HG03139 (cell line): ENCODE measurements around the gene GATA6.

ENCODE experiments used
- ATAC-seq: cut with Tn5 transposase; IDR thresholded peaks from one replicate; pipeline ENCODE4 v1.9.1; 2021; ENCODE audit not compliant: unreplicated experiment

GATA6 gene

DNA sequence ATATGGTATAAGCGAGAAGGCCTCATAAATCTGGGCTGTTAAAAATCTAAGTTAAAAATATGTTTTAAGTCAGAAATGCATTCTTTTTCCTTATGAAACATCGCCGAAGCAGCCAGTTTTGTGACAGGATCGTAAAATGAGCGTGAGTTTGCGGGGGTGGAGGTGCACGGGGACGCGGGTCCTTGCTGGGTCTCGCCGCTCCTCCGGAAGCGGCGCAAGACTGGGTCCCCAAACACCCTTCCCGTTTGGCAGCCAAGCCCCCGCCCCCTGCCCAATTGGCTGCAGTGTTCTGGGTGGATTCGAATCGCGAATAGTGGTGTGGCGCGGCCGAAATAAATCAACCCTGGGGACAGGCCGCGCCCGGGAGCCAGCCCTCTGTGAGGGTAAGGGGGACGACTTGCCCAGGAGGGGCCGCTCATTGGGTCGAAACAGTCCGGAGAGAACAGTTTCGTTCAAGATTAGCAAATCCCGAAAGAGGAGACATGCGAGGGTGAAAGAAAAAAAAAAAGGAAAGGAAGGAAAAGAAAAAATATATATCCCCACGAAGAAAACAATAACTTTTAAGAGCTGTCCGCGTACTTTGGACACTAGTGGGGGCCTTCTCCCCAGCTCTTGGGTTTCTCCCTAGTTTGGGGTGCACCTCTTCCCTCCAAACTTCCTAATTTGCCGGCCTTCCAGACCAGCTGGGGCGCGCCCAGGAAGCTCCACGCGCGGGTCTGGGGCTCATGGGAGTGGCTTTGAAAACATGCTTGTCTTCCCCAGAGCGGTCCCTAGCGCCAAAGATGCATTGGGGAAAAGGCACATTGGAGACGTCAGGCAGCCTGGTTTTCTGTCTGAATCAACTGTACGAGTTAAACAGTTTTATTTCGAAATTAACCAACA is 3.1 kb upstream of the GATA6 start:
- no peak for ATAC-seq

DNA sequence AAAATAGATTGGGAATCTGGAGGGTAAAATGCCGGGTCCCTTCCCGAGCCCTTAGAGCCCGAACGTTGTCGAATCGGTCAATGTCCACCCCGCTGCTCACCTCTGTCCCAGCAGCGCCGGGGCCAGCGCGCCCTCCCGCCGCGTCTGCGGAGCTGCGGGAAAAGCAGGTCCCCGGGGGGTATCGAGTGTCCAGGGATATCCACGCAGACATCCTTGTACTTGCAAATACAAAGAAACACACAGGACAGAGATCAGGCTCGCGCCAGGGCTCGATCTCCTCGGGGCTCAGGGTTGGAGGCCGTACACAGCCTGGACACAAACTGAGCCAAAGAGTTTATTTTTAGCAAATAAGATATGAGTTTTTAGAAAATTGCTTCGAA is 2.3 kb upstream of the GATA6 start:
- ATAC-seq, result no peak

DNA sequence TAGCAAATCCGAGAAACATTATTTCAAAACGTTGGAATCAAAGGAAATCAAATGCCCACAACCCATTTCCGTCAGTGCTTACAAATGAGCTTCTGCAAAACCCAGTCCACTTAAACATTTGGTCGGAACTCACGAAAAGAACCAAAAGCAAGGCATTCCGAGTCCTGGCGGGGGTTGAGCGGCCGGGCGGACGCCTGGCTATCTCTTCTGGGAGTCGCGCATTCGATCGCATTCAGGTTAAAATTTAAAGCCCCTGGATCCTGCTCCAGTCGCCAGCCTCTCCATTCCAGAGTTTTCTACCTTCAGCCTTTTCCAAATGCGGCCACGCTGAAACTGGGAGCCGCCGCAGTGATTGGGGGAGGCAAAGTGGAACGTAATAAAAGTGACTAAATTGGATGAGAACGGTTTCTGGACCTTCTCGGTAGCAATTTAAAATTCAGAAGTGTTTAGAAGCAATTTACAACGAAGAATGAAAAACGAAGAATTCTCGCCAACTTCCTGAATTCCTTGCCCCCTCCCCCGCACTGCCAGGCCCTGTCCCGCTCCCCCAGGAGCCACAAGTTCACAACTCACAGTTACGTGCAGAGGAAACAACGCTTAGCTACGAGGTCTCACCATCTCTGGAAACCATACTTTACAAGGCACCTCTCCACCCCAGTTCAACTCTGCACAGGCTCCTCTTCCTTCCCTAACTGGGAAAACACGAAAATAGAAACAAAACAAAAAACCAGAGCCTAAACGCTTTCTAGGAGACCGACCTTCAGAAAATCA is 1.7 kb upstream of the GATA6 start:
- no peak for ATAC-seq

DNA sequence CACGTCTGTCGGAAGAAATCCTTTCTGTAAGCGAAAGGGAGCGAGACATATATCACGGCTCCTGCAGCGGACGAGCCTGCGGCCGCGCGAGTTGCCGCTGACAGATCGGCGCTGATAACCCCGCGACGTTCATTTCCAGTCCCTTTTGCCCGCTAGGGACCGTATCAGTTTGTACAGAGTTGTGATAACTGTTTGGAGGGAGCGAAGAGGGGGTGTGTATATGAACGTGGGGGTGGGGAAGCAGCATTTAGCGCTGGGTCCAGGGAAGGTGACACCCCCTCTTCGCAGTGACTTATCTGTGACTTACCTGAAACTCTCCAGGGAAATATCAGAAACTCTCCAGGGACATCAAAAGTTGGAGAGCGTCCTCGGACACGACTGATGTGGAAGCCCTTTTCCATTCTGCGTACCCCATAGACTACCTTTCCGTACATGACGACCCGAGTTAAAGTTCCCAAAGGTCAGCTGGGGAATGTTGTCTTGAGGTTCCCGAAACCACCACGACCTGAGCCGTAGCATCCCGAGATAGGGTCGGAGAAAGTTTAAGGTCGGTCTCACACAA is 948 bp upstream of the GATA6 start:
- no peak for ATAC-seq

DNA sequence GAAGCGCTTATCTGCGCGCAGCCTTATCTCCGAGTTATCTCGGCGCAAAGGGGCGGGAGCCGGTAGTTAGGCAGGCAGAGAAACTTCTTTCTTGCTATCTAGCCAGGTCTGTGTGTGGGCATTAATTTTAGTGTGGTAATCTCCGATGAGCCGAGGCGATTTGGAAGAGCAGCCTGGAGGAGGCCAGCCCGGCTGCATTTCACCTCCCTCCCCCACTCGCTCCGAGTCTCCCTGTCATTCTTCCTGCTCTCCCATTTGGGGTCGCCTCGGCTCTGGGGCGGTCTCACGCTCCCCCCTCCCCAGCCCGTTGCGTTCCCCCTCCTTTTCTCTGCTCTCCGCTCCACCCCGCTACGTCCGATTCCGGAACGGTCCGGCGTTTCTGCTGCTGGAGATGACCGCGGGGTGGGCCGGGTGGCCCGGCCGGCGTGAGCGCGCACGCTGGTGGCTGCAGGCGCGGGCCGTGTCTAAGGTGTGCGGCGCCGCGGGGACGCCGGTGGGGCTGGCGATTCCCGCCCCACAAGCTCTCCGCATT is 566 bp downstream of the GATA6 start:
- no peak for ATAC-seq

DNA sequence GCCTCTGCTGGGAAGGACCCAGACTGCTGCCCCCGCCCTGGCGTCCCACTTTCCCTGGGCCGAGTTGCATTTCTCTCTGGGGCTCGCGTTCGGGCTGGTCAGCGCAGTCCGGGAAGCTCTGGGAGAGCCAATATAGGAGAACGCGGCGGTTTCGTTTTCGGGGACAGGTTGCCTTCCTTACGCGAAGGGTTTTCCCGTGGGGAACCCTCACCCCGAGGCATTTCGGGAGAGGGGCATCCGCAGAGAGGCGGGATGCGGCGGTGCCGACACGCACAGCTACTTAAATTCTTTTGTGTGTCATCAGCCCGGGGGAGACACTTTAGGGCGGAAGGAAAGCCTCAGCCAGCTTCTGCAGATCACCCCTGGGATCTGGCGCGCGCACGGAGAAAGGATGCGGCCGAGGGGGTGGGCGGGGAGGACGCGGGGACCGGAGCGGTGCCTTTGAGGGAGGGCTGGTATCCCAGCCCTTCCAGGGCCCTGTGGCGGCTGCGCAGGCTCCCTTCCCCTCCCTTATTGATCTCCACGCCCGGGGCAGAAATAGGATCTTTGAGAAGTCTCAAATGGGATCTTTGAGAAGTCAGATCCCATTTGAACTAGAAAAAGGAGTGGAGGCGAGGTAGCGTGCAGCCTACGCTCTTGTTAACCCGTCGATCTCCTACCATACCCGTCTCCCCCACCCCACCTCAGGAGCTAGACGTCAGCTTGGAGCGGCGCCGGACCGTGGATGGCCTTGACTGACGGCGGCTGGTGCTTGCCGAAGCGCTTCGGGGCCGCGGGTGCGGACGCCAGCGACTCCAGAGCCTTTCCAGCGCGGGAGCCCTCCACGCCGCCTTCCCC is 1.2 kb downstream of the GATA6 start:
- no peak for ATAC-seq

DNA sequence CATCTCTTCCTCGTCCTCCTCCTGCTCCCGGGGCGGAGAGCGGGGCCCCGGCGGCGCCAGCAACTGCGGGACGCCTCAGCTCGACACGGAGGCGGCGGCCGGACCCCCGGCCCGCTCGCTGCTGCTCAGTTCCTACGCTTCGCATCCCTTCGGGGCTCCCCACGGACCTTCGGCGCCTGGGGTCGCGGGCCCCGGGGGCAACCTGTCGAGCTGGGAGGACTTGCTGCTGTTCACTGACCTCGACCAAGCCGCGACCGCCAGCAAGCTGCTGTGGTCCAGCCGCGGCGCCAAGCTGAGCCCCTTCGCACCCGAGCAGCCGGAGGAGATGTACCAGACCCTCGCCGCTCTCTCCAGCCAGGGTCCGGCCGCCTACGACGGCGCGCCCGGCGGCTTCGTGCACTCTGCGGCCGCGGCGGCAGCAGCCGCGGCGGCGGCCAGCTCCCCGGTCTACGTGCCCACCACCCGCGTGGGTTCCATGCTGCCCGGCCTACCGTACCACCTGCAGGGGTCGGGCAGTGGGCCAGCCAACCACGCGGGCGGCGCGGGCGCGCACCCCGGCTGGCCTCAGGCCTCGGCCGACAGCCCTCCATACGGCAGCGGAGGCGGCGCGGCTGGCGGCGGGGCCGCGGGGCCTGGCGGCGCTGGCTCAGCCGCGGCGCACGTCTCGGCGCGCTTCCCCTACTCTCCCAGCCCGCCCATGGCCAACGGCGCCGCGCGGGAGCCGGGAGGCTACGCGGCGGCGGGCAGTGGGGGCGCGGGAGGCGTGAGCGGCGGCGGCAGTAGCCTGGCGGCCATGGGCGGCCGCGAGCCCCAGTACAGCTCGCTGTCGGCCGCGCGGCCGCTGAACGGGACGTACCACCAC is 2.1 kb downstream of the GATA6 start:
- ATAC-seq, result no peak

DNA sequence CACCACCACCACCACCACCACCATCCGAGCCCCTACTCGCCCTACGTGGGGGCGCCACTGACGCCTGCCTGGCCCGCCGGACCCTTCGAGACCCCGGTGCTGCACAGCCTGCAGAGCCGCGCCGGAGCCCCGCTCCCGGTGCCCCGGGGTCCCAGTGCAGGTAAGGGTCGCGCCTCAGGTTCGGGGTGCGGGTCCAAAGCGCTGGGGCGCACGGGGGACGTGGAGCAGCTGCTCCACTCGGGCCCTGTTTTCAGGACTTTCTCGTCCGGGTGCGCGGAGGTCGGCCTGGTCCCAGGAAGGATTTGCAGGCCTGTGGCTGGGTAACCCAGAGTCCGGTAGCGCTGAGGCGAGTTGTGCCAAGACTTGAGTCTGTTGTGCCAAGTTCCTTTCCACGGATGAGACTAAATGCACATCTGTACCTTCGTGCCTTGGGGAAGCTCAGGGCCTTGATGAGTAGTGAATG is 2.8 kb downstream of the GATA6 start:
- ATAC-seq, result no peak

DNA sequence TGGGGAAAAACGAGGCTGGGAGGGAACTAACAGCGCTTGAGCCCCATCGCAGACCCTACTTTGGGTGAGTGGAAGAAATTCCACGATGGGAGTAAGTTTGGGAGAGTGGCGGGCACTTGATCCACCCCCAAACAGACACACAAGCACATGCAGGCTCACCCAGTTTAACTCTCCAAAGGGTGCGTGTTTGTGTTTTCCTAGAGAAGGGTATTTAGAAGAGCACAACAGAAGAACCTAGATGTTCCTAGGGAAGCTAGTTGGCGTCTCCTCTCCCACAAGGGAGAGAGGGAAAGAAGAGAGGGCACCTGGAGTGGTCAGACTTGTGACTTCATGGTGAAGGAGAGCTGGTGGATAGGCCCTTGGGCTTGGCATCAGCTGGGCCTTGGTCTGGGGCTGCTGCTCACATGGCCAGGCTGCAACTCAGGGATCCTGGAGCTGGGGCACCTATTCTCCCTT is 3.2 kb downstream of the GATA6 start:
- no peak for ATAC-seq

DNA sequence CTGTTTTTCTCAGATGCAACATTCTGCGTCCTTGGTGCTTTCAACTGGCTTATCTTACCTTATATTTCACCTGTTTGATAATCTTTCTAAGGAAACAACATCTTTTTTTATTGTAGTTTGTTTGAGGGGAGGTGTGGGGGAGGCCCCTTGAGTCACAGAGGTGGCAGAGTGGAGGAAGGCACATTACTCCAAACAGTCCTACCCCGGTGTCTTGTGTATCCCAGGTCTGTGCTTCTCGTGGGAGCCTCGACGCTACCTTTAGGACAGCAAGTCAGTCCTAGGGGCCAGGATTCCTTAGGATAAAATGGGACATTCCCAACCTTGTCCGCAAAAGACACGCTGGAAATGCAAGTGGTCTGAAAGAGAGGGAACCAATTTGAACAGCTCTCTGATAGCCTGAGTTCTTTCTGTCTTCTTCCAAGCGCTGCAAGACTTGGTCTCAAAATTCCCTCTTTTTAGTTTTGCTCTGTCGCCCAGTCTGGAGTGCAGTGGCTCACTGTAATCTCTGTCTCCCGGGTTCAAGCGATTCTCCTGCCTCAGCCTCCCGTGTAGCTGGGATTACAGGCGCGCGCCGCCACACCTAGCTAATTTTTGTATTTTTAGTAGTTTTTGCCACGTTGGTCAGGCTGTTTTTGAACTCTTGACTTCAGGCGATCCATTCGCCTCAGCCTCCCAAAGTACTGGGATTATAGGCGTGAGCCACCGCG is 4.0 kb downstream of the GATA6 start:
- ATAC-seq, result no peak

DNA sequence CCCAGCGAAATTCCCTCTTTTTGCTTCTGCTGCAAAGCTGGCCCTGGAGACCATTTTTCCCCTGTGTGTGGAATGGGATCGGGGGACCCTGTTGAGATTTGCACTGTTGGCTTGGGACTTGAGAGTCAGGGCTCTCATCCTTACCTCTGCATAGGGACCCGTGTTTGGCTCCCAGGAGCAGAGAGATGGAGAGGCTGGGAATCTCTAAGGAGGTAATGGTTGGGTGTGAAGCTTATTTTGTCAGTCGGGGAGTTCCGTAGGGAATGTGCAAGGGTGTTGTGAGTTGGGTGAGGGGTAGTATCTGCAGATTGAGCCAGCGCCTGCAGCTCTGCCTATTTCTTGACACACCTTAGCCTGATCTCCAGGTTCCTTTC is 4.5 kb downstream of the GATA6 start:
- no peak for ATAC-seq

DNA sequence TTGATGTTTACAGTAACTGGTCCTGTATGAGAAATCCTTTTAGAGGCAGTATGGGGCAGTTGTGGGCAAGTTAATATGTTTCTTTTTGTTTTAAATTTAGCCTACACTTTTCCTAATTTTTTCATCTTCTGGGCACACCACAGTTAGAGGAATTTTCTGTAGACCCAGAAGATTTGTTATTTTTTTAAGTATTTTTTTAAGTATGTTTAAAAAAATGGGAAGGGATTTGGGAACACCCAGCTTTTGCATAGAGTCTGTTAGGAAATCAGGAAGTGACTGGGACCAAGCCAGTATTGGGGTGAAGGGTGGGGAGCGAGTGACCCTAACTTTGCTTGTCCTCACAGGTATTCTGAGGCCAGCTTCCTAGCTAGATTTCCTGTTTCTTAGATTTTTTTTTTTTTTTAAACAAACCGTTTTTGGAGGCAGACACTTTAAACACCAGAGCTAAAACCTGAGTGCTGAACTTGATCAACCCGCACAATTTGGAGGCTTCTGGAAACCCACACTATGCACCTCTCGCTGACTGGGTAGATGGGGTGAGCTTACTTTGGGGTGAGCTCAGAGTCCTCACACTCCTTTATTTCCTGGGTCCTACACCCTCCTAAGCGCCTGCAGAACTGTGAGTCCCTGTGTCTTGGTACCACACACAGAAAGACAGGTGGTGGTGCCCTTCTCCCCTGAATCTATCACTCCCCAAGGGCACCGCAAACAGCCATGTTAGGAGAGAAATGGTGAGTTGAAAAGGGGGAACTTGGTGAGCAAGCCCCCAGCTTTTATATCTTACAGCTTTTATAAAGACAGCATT is 5.2 kb downstream of the GATA6 start:
- ATAC-seq, result no peak

DNA sequence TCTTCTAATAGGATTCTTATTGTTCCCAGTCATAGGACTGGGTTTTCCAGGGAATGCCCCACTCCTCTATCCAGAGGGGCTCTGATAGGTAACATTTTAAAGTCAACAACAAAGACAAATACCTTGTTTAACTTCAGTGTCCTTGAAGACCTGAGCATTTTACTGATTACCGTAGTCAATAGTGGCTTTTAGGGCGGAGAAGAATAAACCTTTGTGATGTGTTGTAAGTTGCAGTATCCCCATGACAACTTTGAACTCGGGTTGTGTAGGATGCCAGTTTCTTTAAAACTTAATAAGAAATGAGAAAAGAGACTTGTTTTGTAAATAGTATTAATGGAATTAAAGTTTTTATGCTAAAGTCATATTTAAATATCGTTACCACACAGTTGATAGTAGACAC is 6.0 kb downstream of the GATA6 start:
- no peak for ATAC-seq

DNA sequence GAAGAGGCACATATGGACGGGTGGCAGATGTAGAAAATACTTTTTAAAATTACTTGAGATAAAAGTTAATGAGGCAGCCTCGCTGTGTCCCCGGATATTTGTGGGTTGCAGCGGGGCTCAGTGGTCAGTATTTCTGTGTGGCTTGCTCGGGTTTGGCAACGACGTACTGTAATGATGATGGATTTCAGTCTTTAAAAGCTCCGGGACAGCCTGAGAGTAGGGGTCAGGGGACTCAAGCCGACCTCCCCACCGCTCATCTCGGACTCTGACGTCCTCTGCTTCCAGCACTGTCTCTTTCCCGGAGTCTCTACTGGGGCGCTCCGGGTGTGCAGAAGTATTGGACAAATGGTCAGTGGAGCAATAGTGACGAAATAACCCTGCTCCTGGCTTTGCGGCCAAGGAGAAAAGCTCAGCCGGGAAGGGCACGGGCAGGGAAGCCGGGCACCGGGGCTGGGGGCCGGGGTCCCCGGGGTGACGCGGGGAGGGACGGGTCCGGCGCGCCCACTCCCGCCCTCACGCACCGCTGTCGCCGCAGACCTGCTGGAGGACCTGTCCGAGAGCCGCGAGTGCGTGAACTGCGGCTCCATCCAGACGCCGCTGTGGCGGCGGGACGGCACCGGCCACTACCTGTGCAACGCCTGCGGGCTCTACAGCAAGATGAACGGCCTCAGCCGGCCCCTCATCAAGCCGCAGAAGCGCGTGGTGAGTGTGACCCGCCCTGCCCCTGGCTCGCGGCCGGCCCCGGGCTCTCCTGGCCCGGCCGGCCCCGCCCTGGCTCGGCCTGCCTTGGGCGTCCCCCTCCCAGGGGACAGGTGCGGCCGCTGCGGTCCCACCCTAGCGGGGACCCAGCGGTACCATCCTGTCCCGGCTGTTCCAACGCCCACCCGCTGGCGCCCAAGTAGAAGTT is 7.3 kb downstream of the GATA6 start:
- ATAC-seq, result no peak

DNA sequence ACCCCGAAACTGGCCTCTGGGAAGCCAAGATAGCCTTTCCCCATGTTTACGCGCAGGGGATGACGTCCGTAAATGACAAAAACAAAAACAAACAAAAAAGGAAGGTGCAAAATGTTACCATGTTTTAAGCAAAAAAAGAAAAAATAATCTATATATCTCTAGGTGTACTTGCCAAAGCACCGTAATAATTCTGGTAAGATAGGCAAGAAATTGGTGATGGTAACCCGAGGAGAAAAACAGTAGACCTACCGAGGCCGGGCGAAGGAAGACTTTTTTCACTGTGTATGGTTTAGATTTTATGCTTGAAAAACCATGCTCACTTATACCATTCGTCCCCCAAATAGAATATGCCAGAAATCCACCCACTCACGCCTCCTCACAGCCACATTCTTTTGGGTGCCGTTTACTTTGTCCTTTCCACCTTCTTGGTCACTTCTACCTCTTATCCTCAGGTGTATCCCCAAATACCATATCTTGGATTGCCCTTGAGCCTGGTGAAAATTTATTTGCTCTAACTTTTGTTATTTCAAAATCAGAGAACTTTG is 8.0 kb downstream of the GATA6 start:
- no peak for ATAC-seq

DNA sequence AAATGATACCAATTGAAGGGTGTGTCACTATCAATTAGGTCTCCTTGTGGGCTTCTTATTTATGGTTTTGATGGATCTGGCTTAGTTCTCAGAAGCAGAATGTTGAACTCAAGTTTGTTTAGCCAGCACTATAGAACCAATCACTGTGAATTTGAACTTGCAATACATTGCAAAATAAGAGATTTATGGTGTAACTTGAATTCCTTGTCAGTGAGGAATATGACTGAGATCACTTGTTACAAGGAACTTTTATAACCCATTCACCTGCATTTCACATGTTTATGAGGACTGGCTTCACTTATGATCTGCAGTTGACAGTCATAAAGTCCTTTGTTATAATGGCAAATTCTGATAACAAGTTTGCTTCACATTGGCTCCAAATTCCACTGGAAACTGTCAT is 9.8 kb downstream of the GATA6 start:
- no peak for ATAC-seq

DNA sequence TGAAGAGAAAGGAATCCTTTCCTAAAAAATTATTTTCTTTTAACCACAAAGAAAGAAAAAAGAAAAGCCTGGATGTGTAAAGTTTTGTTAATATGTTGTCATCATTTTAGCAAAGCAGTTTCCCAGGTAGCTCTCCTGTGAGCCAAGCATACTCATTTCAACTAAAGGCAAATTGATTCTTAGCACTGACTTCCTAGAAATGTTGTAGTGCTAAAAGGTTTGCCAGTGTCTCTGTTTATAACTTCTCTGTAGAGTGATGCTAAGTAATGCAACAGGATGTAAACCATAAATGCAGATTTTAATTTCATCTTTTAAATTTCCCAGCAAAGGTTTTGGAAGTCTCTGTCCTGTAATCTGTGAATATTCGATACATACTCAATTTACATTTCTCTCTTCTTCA is 10.2 kb downstream of the GATA6 start:
- ATAC-seq, result no peak
